ENCODE data around the gene HIF1AN. TPM values are rescaled to one million over a fixed set of nuclear protein-coding genes. Genes with fewer than 3 reads are reported as not detected.
A peak's percentile ranks its signal among the peaks of the same experiment; 100 is the strongest.

The HIF1AN gene
- total RNA-seq, 4 donors from 2014 or later = 21.6 to 25.7 (median 24.0) TPM

DNA sequence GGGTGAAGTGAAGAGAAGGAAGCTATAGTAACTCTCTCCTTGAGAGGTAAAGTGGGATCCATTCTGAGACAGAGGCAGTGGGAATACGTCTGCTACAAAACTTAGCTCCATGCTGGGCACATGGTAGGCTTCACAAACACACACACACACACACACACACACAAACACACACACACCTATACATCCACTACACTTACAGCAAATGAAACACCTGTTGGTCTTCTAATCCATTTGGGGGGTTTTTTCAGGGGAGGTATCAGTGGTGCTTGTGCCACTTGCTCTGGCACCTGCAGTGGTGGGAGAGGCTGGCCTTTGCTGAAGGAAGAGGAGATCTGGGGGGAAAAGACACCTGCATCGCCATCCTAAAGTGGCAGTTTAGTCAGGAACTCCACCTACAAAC, 30.6 kb upstream of the HIF1AN start:
- H3K4me3 ChIP-seq = no peak overlapping the region
- in situ Hi-C loops (cut with MboI; ENCODE audit: low sequenced_read_pairs in 4 of 4) (loop anchor here in 1 of 4 donors (25.0 kb wide), 1 partner anchor 168 kb away; the partner anchor contains the start of genes PKD2L1 and SCD), intact Hi-C loops (cut with DNase I; ENCODE audit: low total_unique reads) (no loop called here)
- ATAC-seq = no peak
- TF ChIP-seq POLR2A (IDR thresholded peaks at IDR 0.05) = no peak
- TF ChIP-seq, protein P1, sequence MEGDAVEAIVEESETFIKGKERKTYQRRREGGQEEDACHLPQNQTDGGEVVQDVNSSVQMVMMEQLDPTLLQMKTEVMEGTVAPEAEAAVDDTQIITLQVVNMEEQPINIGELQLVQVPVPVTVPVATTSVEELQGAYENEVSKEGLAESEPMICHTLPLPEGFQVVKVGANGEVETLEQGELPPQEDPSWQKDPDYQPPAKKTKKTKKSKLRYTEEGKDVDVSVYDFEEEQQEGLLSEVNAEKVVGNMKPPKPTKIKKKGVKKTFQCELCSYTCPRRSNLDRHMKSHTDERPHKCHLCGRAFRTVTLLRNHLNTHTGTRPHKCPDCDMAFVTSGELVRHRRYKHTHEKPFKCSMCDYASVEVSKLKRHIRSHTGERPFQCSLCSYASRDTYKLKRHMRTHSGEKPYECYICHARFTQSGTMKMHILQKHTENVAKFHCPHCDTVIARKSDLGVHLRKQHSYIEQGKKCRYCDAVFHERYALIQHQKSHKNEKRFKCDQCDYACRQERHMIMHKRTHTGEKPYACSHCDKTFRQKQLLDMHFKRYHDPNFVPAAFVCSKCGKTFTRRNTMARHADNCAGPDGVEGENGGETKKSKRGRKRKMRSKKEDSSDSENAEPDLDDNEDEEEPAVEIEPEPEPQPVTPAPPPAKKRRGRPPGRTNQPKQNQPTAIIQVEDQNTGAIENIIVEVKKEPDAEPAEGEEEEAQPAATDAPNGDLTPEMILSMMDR (IDR thresholded peaks at IDR 0.05 in 4 of 5, conservative IDR thresholded peaks at IDR 0.05 in 1 of 5) = no peak
- no peaks in the 10 kb centered on the region for H3K27me3 ChIP-seq
- no peak overlapping the region for H3K27ac ChIP-seq
- H3K36me3 ChIP-seq = peaks cover 0 to 36% of the 10 kb centered on the region in 2 donors
- no peaks in the 10 kb centered on the region for H3K9me3 ChIP-seq
- H3K4me1 ChIP-seq = no peaks in the 10 kb centered on the region
- DNase-seq = no peak

DNA sequence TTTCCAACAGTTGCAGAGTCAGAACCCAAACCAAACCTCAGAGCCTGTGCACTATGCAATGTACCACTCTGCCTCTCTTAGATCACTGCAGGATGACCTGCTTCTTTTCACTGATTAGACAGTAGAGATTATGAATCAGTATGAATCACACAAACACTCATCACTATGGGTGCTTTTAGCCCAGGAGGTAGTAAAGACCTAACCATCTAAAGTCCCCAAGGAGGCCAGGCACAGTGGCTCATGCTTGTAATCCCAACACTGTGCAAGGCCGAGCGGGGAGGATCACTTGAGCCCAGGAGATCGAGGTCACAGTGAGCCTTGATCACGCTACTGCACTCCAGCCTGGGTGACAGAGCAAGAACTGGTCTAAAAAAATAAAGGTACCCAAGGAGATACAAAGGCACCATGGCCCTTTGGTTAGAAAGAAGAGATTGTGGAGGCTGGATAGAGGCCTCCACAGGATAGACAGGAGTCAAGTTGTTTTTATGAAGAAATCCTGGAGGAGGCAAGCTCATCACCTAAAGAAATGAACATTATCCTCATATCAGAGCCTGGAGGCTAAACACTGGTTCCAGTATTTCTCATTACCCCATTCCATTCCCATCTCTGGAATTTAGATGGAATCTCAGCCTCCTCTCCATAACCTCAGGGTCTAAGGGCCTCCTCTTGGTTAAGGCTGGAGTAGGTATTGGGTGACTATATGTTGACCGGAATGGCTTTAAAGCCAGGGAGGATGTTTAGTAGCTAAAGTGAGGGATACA, 29.0 kb upstream of the HIF1AN start:
- intact Hi-C loops (cut with DNase I; ENCODE audit: low total_unique reads) = no loop called here

GRCh38 chr10:100507357-100507732, 28.4 kb upstream of the HIF1AN start:
- Histone ChIP-seq H3K4me3 (no peak overlapping the region), H3K27me3 (no peaks in the 10 kb centered on the region), H3K36me3 (peaks cover 0 to 23% of the 10 kb centered on the region in 2 donors), H3K9me3 (no peaks in the 10 kb centered on the region), H3K27ac (no peak overlapping the region), H3K4me1 (no peaks in the 10 kb centered on the region)
- intact Hi-C loops (cut with DNase I; ENCODE audit: low total_unique reads) = no loop called here
- no peak for DNase-seq
- in situ Hi-C loops (cut with MboI; ENCODE audit: low sequenced_read_pairs in 4 of 4) = loop anchor here in 1 of 4 donors (25.0 kb wide), 1 partner anchor 170 kb away; the partner anchor contains the start of genes PKD2L1 and SCD
- no peak for ATAC-seq
- TF ChIP-seq, protein P1 (IDR thresholded peaks at IDR 0.05 in 4 of 5, conservative IDR thresholded peaks at IDR 0.05 in 1 of 5) = no peak
- TF ChIP-seq POLR2A (IDR thresholded peaks at IDR 0.05) = no peak

More for the DNA sequence above, 29.0 kb upstream of the HIF1AN start:
- Histone ChIP-seq H3K4me3 (no peak overlapping the region), H3K27me3 (no peaks in the 10 kb centered on the region), H3K9me3 (no peaks in the 10 kb centered on the region), H3K27ac (no peak overlapping the region), H3K36me3 (peaks cover 0 to 28% of the 10 kb centered on the region in 2 donors), H3K4me1 (no peaks in the 10 kb centered on the region)
- in situ Hi-C loops (cut with MboI; ENCODE audit: low sequenced_read_pairs in 4 of 4) = loop anchor here in 1 of 4 donors (25.0 kb wide), 1 partner anchor 169 kb away; the partner anchor contains the start of genes PKD2L1 and SCD
- TF ChIP-seq, protein P1 (IDR thresholded peaks at IDR 0.05 in 4 of 5, conservative IDR thresholded peaks at IDR 0.05 in 1 of 5) = no peak
- no peak for DNase-seq
- ATAC-seq = no peak

DNA sequence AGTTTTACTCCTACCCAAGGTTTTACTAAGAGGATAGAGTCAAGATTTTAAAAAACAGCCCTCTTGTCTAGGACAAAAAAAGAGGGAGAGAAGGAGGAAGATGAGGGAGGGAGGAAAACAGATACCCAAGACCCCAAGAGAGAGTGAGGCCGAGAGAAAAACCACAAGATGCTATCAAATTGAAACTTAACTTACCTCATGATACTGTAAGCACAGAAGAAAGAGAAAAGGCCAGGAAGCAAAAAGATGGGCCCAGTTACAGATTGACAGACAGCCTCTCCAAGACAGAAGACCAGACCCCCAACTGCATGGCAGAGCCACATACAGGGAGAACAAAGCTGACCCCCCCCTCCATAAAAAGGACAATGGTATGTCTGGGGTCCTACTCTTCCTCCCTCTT, 27.5 kb upstream of the HIF1AN start:
- Histone ChIP-seq H3K9me3 (no peaks in the 10 kb centered on the region), H3K27me3 (no peaks in the 10 kb centered on the region), H3K4me3 (no peak overlapping the region), H3K27ac (no peak overlapping the region), H3K4me1 (no peaks in the 10 kb centered on the region), H3K36me3 (peaks cover 0 to 23% of the 10 kb centered on the region in 2 donors)
- peak in 1 of 2 donors; percentile 15 for ATAC-seq
- no peak for TF ChIP-seq POLR2A (IDR thresholded peaks at IDR 0.05)
- TF ChIP-seq, protein P1 (IDR thresholded peaks at IDR 0.05 in 4 of 5, conservative IDR thresholded peaks at IDR 0.05 in 1 of 5) = no peak
- in situ Hi-C loops (cut with MboI; ENCODE audit: low sequenced_read_pairs in 4 of 4) = loop anchor here in 1 of 4 donors (25.0 kb wide), 1 partner anchor 171 kb away; the partner anchor contains the start of genes PKD2L1 and SCD
- intact Hi-C loops (cut with DNase I; ENCODE audit: low total_unique reads) = no loop called here
- no peak for DNase-seq
